OCI-LY3 (cell line): ENCODE measurements around the gene HHAT.

Experiments
- H2AFZ ChIP-seq: fragments of 200-600, 300-600 bp; shearing (Covaris generic); 2 replicates; pipeline ENCODE4 v1.6.0; 2014; ENCODE audit warnings: antibody characterized with exemption, low read depth, low read length
- H3K27ac ChIP-seq: fragments of 200-600, 300-600 bp; sonication (generic); 2 replicates; pipeline ENCODE4 v1.5.1; 2014; ENCODE audit warnings: mild to moderate bottlenecking, low read length, moderate library complexity, mixed read lengths
- H3K27me3 ChIP-seq: fragments of 200-600, 300-600 bp; sonication (generic); 2 replicates; pipeline ENCODE4 v1.6.1; 2014; ENCODE audit warnings: low read depth, low read length, mixed read lengths
- H3K36me3 ChIP-seq: fragments of 200-600, 300-600 bp; sonication (generic); replicated peaks from 2 replicates; pipeline ENCODE3; 2014; ENCODE audit warnings: low read depth, low read length, mixed read lengths
- H3K4me1 ChIP-seq: fragments of 300-600, 200-600 bp; sonication (generic); 2 replicates; pipeline ENCODE4 v1.6.1; 2014; ENCODE audit warnings: low read length, mixed read lengths
- H3K4me2 ChIP-seq: fragments of 200-600, 300-600 bp; sonication (generic); 2 replicates; pipeline ENCODE4 v1.6.1; 2014; ENCODE audit warnings: low read length, mixed read lengths
- H3K4me3 ChIP-seq: fragments of 300-600, 200-600 bp; sonication (generic); 2 replicates; pipeline ENCODE4 v1.5.1; 2014; ENCODE audit warnings: antibody characterized with exemption, mild to moderate bottlenecking, low read length, moderate library complexity
- H3K79me2 ChIP-seq: fragments of 300-600, 200-600 bp; shearing (Covaris generic); 2 replicates; pipeline ENCODE4 v1.6.1; 2014; ENCODE audit warnings: mild to moderate bottlenecking, low read length, mixed read lengths
- H3K9ac ChIP-seq: fragments of 300-600, 200-600 bp; shearing (Covaris generic); 2 replicates; pipeline ENCODE4 v1.6.0; 2014; ENCODE audit warnings: mild to moderate bottlenecking, low read length, moderate library complexity
- H3K9me3 ChIP-seq: fragments of 200-600, 300-600 bp; shearing (Covaris generic); 2 replicates; pipeline ENCODE4 v1.6.1; 2014; ENCODE audit warnings: low read length, mixed read lengths; ENCODE audit not compliant: insufficient read depth
- H4K20me1 ChIP-seq: fragments of 200-600, 300-600 bp; sonication (generic); 2 replicates; pipeline ENCODE4 v1.6.1; 2016; ENCODE audit warnings: low read length, mixed read lengths; ENCODE audit not compliant: insufficient read depth
- CTCF ChIP-seq: fragments of 200-600, 300-600 bp; sonication (generic); IDR thresholded peaks from 2 replicates; pipeline ENCODE4 v1.5.1; 2014; ENCODE audit warnings: antibody characterized with exemption, low read length, low read depth
- EZH2phosphoT487 ChIP-seq: fragments of 200-600 bp; shearing (Covaris generic); IDR thresholded peaks from 2 replicates; pipeline ENCODE4 v1.6.1; 2018; ENCODE audit warnings: antibody characterized with exemption, mixed run types, low read depth

The HHAT gene

GRCh38 chr1:210396541-210396940 lies 67.8 kb downstream of the HHAT start:
- Histone ChIP-seq H3K36me3 (no peaks in the 10 kb centered on the region), H3K4me2 (no peak overlapping the region), H3K4me3 (no peak overlapping the region), H3K9ac (no peak overlapping the region), H3K9me3 (peaks cover 3% of the 10 kb centered on the region; the same call in 1 of the 2 replicates), H4K20me1 (no peaks in the 10 kb centered on the region), H3K4me1 (peaks cover 10% of the 10 kb centered on the region), H3K79me2 (no peaks in the 10 kb centered on the region), H2AFZ (no peak overlapping the region), H3K27ac (no peak overlapping the region), H3K27me3 (no peaks in the 10 kb centered on the region)
- TF ChIP-seq CTCF = no peak
- no peak for TF ChIP-seq EZH2phosphoT487

GRCh38 chr1:210397252-210397651 lies 68.5 kb downstream of the HHAT start:
- H3K79me2 ChIP-seq = no peaks in the 10 kb centered on the region
- no peak overlapping the region for H3K4me2 ChIP-seq
- TF ChIP-seq EZH2phosphoT487 = no peak
- no peak for TF ChIP-seq CTCF
- H4K20me1 ChIP-seq = no peaks in the 10 kb centered on the region
- H3K27ac ChIP-seq = no peak overlapping the region
- H3K9me3 ChIP-seq = peaks cover 3% of the 10 kb centered on the region; the same call in 1 of the 2 replicates
- H3K4me1 ChIP-seq = peaks cover 10% of the 10 kb centered on the region
- H3K4me3 ChIP-seq = no peak overlapping the region
- no peaks in the 10 kb centered on the region for H3K36me3 ChIP-seq
- H3K27me3 ChIP-seq = no peaks in the 10 kb centered on the region
- no peak overlapping the region for H2AFZ ChIP-seq
- no peak overlapping the region for H3K9ac ChIP-seq

DNA sequence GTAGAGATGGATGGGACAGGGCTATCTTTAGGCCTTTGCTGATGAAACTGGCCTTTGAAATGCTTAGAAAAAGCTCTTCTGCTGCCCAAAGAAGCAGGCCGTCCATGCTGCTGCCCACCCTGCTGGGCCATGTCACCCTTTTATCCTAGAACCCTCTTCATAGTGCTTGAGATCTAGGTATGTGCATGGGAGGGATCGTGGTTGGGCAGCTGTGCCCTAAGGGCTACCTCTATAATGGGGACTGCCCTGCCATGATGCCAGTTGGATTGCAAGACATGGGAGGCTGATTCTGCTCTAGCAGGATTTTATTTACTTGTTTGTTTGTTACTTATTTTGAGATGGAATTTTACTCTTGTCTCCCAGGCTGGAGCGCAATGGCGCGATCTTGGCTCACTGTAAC lies 69.0 kb downstream of the HHAT start:
- no peak overlapping the region for H3K4me3 ChIP-seq
- H3K36me3 ChIP-seq = no peaks in the 10 kb centered on the region
- H3K4me2 ChIP-seq = no peak overlapping the region
- no peaks in the 10 kb centered on the region for H3K79me2 ChIP-seq
- H3K4me1 ChIP-seq = peaks cover 10% of the 10 kb centered on the region
- TF ChIP-seq CTCF (no peak), EZH2phosphoT487 (no peak)
- no peak overlapping the region for H3K27ac ChIP-seq
- no peak overlapping the region for H3K9ac ChIP-seq
- H2AFZ ChIP-seq = no peak overlapping the region
- no peaks in the 10 kb centered on the region for H4K20me1 ChIP-seq
- no peaks in the 10 kb centered on the region for H3K27me3 ChIP-seq
- peaks cover 3% of the 10 kb centered on the region; the same call in 1 of the 2 replicates for H3K9me3 ChIP-seq

DNA sequence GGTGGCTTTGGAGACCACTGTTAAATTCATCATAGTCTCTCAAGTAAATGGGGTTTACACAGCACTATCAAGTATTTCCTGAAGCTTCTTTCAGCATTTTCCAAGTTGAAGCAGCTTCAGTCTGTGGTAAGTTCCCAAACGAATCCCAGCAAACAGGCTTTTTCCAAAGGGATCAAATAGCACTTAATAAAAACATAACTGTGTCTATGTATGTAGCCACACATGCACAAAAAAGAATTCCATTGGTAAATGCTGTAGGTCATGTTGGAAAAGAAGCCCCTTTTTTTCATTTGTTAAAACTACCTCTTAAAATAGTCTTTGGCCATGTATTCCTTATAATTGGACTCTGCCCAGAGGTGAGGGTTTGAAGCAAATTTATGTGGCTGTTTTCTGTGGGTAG lies 69.8 kb downstream of the HHAT start:
- H3K9ac ChIP-seq = no peak overlapping the region
- H3K4me2 ChIP-seq = no peak overlapping the region
- no peaks in the 10 kb centered on the region for H3K27me3 ChIP-seq
- peaks cover 3% of the 10 kb centered on the region; the same call in 1 of the 2 replicates for H3K9me3 ChIP-seq
- no peaks in the 10 kb centered on the region for H4K20me1 ChIP-seq
- H3K36me3 ChIP-seq = no peaks in the 10 kb centered on the region
- H3K4me1 ChIP-seq = peaks cover 10% of the 10 kb centered on the region
- no peak overlapping the region for H3K27ac ChIP-seq
- H3K79me2 ChIP-seq = no peaks in the 10 kb centered on the region
- TF ChIP-seq EZH2phosphoT487 (no peak), CTCF (no peak)
- H2AFZ ChIP-seq = no peak overlapping the region
- no peak overlapping the region for H3K4me3 ChIP-seq
